ENCODE results near the gene TOX2.

TOX2 gene

GRCh38 chr20:43940518-43941225, 26.0 kb downstream of the TOX2 start:
- DNase-seq, result peak; percentile 32 to 90 (median 70)

- DNase-seq, result no peak
These were observed 27.0 kb downstream of the TOX2 start for GRCh38 chr20:43941476-43942200.

- DNase-seq, result no peak
These were observed 27.5 kb downstream of the TOX2 start for GRCh38 chr20:43942201-43942590.

DNA sequence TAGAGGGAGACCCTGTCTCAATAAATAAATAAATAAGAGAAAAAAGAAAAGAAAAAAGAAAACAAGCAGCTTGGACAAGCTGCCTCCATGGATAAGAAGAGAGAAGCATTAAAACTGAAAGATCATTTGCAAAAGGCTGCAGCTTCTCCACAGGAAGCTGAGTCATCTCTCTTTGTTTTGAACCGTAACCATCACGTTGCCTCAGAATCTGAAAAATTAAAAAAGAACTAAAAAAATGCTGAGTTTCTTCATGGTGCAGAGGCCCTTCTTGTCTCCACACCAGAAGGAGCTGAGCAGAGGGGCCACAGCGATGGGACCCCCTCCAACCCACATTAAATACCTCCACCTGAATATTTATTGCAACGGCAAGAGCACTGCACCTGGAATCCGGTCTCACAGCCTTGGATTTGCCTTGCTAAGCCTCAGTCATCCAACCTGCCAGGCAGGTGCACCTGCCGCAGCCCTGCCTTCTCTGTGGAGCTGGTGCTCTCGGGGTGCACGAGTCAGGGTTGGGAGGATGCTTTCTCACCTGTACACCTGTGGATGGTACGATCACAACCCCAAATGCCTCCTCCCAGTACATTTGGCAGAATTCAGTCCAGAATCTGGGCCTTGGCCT, 28.1 kb downstream of the TOX2 start:
- peak; percentile 63 to 73 (median 66) for DNase-seq

GRCh38 chr20:43943725-43944124, 29.1 kb downstream of the TOX2 start:
- DNase-seq, result no peak

DNA sequence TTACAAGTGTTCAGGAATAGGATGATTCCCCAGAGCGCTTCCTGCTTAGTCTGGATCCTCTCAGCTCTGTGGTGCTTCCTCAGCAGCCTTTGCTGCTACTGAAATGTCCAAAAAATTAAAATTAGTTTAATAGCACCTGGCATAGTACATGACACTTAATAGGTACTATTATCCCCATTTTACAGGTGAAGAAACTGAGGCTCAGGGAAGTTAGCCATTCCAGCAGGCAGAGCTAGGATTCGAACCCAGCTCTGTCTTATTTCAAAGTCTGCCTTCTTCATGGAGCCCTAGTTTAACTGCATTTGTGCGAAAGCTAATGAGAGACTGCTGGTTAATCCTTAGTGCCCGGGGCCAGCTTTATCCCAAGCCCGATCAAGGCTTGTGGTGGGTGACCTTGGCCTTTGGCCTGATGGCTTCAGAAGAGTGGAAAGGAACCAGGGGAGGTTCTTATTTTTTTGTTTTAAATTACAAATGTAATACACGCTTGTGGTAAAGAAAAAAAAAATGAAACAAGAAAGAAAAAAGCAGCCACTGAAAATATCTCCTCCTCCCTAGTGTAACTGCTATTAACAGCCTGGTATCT, 30.1 kb downstream of the TOX2 start:
- DNase-seq, result no peak

DNA sequence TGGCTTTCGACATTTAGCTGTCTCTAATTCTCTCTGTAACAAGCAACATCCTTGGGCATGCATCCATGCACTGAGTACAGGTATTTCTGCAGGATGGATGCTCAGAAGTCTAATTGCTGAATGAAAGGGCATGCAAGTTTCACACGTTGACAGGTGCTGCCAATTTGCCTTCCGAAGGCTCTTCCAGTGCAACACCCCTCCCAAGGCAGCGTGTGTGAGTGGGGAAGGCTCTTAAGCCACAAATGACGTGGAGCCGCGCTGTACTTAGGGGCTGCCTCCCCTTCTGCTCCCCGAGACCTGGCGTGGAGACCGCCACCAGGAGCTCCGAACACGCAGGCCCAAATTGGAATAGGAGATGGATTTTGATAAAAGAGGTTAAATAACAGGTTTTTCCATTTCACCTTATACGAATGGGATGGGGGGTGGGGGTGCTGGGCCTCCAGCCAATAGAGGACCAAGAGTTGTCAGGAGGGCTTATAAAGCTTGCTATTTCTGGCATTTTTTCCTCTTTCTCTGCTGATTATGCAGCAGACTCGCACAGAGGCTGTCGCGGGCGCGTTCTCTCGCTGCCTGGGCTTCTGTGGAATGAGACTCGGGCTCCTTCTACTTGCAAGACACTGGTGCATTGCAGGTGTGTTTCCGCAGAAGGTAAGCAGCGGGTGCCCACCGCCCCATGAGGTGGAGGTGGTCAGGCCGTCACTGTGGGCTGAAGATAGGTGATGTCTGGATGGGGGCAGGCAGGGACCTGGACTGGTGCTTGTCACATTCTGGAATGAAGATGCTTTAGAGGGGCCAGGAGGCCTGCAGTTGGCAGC, 30.9 kb downstream of the TOX2 start:
- peak in 1 of 3 experiments; percentile 23 for DNase-seq

GRCh38 chr20:43946206-43946491, 31.5 kb downstream of the TOX2 start:
- no peak for DNase-seq

- DNase-seq, result no peak
These were observed 32.1 kb downstream of the TOX2 start for GRCh38 chr20:43946659-43947315.

GRCh38 chr20:43947316-43947710, 32.7 kb downstream of the TOX2 start:
- DNase-seq, result no peak

DNA sequence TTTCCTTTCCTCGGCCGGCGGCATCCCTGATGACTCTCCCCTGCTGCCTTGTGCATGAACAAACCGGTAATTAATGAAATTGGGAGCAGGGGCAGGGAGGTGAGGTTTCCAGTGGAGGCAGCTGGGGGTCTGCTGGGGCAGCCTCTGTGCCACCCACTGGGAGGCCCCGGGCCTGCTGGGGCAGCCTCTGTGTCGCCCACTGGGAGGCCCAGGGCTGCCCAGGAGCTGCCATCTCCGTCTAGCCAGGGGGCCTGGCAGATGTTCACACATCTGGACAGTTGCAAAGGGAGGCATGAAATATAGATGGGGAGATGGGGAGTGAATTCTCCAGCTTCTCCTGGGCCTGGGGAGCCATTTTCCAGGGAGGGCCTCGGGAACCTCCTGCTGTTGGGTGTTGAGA, 33.8 kb downstream of the TOX2 start:
- peak in 2 of 3 experiments; percentile 67 to 79 for DNase-seq

- DNase-seq, result no peak
These were observed 34.6 kb downstream of the TOX2 start for GRCh38 chr20:43949248-43949647.

- no peak for DNase-seq
These were observed 35.3 kb downstream of the TOX2 start for GRCh38 chr20:43949741-43950618.

DNA sequence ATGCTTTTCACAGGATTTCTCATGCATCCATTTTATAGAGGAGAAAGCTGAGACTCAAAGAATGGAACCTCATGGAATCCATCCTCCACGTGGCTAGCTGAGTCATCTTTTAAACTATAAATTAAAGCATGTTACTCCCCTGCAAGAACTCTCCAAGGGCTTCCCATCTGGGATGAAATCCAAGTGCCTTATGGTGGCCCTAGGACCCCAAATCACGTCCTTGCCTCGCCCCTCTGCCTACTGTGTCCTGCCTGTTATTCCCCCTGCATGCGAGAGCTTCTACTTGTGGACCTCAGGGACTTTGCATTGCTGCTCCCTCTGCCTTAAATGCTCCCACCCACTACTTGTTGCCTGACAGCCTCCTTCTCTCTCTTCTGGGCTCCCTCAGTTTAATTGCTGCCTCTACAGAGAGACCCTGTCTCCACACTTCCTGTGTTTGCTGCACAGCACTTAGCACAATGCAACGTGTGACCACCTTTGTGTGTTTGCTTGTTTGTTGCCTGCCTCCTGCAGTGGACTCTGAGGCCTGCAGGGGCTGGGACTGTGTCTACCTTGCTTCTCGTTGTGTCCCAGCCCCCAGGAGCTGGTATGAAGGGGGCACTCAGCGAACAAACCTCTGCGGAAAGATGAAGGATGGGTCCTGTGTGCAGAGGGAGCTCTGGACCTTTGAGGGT, 39.4 kb downstream of the TOX2 start:
- no peak for DNase-seq

DNA sequence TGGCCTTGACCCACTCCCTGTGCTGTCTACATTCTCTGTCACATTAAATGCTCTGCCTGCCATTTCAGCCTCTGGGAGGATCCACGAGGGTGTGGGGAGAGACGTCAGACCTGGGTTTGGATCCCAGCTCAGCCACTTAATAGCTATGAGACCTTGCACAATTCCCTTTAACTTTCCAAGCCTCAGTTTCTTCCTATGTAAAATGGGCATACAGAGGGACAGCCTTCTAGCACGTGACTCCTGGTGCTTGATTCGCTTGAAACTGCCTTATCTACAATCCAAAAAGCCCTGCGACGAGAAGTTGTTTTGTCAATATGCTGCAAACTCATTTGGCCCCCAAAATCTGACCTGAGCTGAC, 40.0 kb downstream of the TOX2 start:
- no peak for DNase-seq

- DNase-seq, result no peak
These were observed 40.6 kb downstream of the TOX2 start for GRCh38 chr20:43955062-43955749.

DNA sequence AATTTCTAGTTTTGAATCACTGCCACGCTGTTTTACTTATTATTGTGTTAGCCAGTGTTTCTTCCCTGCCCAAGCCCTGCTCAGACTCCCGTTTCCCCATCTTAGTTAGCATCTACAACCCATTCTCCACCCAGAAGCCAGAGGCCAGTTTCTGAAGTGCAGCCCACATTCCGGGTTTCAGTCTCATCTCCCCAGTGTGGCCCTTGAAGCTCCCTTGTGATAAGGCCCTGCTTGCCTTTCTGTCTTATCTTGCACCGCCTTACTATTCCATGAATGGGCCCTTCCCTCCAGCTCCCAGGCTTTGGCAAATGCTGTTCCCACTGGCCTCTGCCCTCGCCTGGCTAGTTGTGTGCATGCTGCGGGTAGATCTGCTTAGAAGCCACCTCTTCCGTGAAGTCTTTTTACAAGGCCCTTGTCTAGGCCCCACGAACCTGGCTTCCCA, 41.1 kb downstream of the TOX2 start:
- no peak for DNase-seq

DNA sequence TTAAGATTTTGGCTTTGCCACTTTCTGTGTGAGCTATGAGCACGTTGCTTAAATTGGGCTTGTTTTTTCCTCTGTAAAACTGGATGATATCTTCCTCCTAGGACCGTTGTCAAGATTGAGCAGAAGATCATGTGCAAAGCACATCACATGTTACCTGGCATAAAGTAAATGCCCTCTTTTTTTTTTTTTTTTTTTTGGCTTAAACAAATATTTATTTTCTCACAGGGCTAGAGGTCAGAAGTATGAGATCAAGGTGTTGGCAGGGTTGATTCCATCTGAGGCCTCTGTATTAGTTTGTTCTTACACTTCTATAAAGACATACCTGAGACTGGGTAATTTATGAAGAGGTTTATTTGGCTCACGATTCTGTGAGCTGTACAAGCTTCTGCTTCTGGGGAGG, 42.7 kb downstream of the TOX2 start:
- DNase-seq, result no peak

GRCh38 chr20:43958626-43959025, 44.0 kb downstream of the TOX2 start:
- no peak for DNase-seq
